K562 (cell line): ENCODE data around the gene NAPA. TPM values are rescaled to one million over a fixed set of nuclear protein-coding genes. Genes with fewer than 3 reads are reported as not detected.

Experiments
- ATAC-seq: fragments of 200-7000 bp; cut with Tn5 transposase; 3 replicates; pipeline ENCODE4 v1.9.1; 2020; ENCODE audit warnings: moderate library complexity
- BruUV-seq: library from RNA; stranded (reverse); fragments of 400-500 nt; replicated peaks from 2 replicates; lab custom pipeline; 2021; lab: Mats Ljungman, UMichigan
- CTCF ChIA-PET: fragments of 300-600 bp; formaldehyde crosslinking; extraction: SDS; loops from one replicate; lab custom pipeline; 2021; ENCODE audit warnings: low intra/inter-chr PET ratio; lab: Yijun Ruan, JAX
- POLR2A ChIA-PET: fragments of 300-600, 350-650 bp; sonication (Branson Sonifier 250); formaldehyde crosslinking; extraction: SDS; loops from one replicate; lab custom pipeline; 2021; ENCODE audit warnings: antibody characterized with exemption, inconsistent platforms; lab: Yijun Ruan, JAX
- DNase-seq, 4 experiments: peaks; one replicate each; pipeline versions ENCODE4 v3.0.0 to v3.0.0-alpha.2; 2011 to 2018; ENCODE audit warnings: low spot score in 3 of 4, mixed read lengths in 3 of 4; ENCODE audit errors: extremely low read depth in 1 of 4
- FAIRE-seq: peaks from 2 replicates; lab custom pipeline; 2011; peaks lifted over from hg19 to GRCh38; lab: Jason Lieb, UNC
- H2AFZ ChIP-seq: 2 replicates; pipeline ENCODE4 v1.6.0; 2011; ENCODE audit warnings: low read depth, low read length, control low read depth, inconsistent platforms
- H3K27ac ChIP-seq: fragments of 200-600 bp; 3 replicates; pipeline ENCODE4 v1.8.0; 2011; ENCODE audit warnings: low read depth, mild to moderate bottlenecking, control low read depth, inconsistent platforms, low read length, moderate library complexity, mixed read lengths; ENCODE audit errors: extremely low read depth
- H3K27me3 ChIP-seq, 2 experiments: fragments of 300-600 bp in 1 of 2; 2 replicates in 1 of 2; 3 replicates in 1 of 2; pipeline versions ENCODE4 v1.6.0 to v1.8.0; 2011; ENCODE audit warnings: inconsistent platforms in 2 of 2, low read length in 2 of 2, mild to moderate bottlenecking in 1 of 2, mixed read lengths in 1 of 2, moderate library complexity in 1 of 2; ENCODE audit not compliant: control insufficient read depth in 2 of 2, insufficient read depth in 2 of 2
- H3K36me3 ChIP-seq: fragments of 300-600 bp; 3 replicates; pipeline ENCODE4 v1.8.0; 2011; ENCODE audit warnings: mild to moderate bottlenecking, low read length, inconsistent platforms; ENCODE audit not compliant: control insufficient read depth, insufficient read depth
- H3K4me1 ChIP-seq, 2 experiments: fragments of 200-600 bp in 1 of 2; replicated peaks in 1 of 2; 2 replicates in 1 of 2; 3 replicates in 1 of 2; pipeline versions ENCODE4 v1.5.1 to v1.8.0; 2011; ENCODE audit warnings: inconsistent platforms in 2 of 2, low read length in 2 of 2, mild to moderate bottlenecking in 1 of 2, mixed read lengths in 1 of 2, moderate library complexity in 1 of 2; ENCODE audit not compliant: control insufficient read depth in 2 of 2, insufficient read depth in 2 of 2
- H3K4me2 ChIP-seq: 2 replicates; pipeline ENCODE4 v1.6.1; 2011; ENCODE audit warnings: low read length, control low read depth, inconsistent platforms, mixed read lengths; ENCODE audit not compliant: insufficient read depth
- H3K4me3 ChIP-seq: fragments of 200-600 bp; sonication (generic), shearing (Covaris generic); 2 replicates; pipeline ENCODE4 v1.5.1; 2016; ENCODE audit warnings: control low read depth, inconsistent platforms
- H3K79me2 ChIP-seq: fragments of 200-600 bp; 3 replicates; pipeline ENCODE4 v1.8.0; 2011; ENCODE audit warnings: low read length, inconsistent platforms; ENCODE audit not compliant: control insufficient read depth, insufficient read depth
- H3K9ac ChIP-seq, 2 experiments: 2 replicates each; pipeline versions ENCODE4 v1.6.0 to v1.6.1; 2011; ENCODE audit warnings: low read depth in 2 of 2, low read length in 2 of 2, control low read depth in 1 of 2, inconsistent platforms in 1 of 2, mild to moderate bottlenecking in 1 of 2, mixed read lengths in 1 of 2; ENCODE audit not compliant: insufficient read depth in 1 of 2
- H3K9me1 ChIP-seq: one replicate; pipeline ENCODE4 v1.6.0; 2011; ENCODE audit warnings: inconsistent platforms, mild to moderate bottlenecking, low read length, moderate library complexity; ENCODE audit not compliant: control insufficient read depth, insufficient read depth
- H3K9me3 ChIP-seq: replicated peaks from 2 replicates; pipeline ENCODE4 v1.5.1; 2011; ENCODE audit warnings: low read depth, low read length, inconsistent platforms; ENCODE audit not compliant: control insufficient read depth, insufficient read depth
- H4K20me1 ChIP-seq: replicated peaks from 2 replicates; pipeline ENCODE4 v1.6.1; 2011; ENCODE audit warnings: low read length, inconsistent platforms, mixed read lengths; ENCODE audit not compliant: control insufficient read depth, insufficient read depth
- HDAC3 ChIP-seq: fragments of 450-650 bp; IDR thresholded peaks from 2 replicates; pipeline ENCODE4 v1.6.1; 2018; ENCODE audit warnings: borderline replicate concordance, mild to moderate bottlenecking, moderate library complexity; ENCODE audit not compliant: partially characterized antibody
- MYBL2 ChIP-seq, 2 experiments: fragments of 450-650 bp in 1 of 2; sonication (generic) in 1 of 2; formaldehyde crosslinking in 1 of 2; IDR thresholded peaks; 2 replicates each; pipeline versions ENCODE4 v1.6.1 to v1.8.1; 2017 to 2022; ENCODE audit warnings: borderline replicate concordance in 1 of 2, inconsistent platforms in 1 of 2, low read depth in 1 of 2, mild to moderate bottlenecking in 1 of 2, missing genetic modification reagents in 1 of 2, moderate library complexity in 1 of 2
- ZFX ChIP-seq: sonication (generic); formaldehyde crosslinking; IDR thresholded peaks from 2 replicates; pipeline ENCODE4 v1.8.0; 2022; ENCODE audit warnings: mild to moderate bottlenecking, missing genetic modification reagents, moderate library complexity
- WGBS: fragments of 100-300 bp; shearing (Covaris generic); methylation state at CpG from one replicate; pipeline ENCODE4 v1.1.6; 2016; ENCODE audit warnings: low coverage, mixed read lengths; ENCODE audit not compliant: insufficient coverage; ENCODE audit errors: missing lambda C conversion rate; 5-methylcytosine and 5-hydroxymethylcytosine counted together
- in situ Hi-C: fragments of 300-500 bp; cut with MboI; formaldehyde crosslinking; loops from 4 replicates; pipeline ENCODE4 v1.15.0; 2018; ENCODE audit warnings: inconsistent platforms, mixed read lengths
- intact Hi-C: fragments of 100-400 bp; cut with micrococcal nuclease; formaldehyde crosslinking; loops from 2 replicates; pipeline ENCODE4 v1.14.2; 2022
- polyA plus RNA-seq, 8 experiments: library from polyadenylated mRNA; depleted of rRNA in 4 of 8; stranded (reverse) in 5 of 8; unstranded in 3 of 8; fragments of >200 nt; fragmentation: Nextera tagmentation in 2 of 8; fragmentation: Illumina TruSeq in 1 of 8; extraction: Ambion mirVana in 2 of 8; extraction: Trizol in 1 of 8; gene quantifications; 2 replicates each; pipeline versions ENCODE4 v1.2.1 to v1.2.3, GENCODE V29; 2011 to 2014; ENCODE audit warnings: inconsistent platforms in 1 of 8, missing spikeins in 1 of 8
- total RNA-seq, 7 experiments: library from RNA; depleted of rRNA in 6 of 7; stranded (reverse); fragments of >200 nt in 6 of 7; fragmentation: Illumina TruSeq in 2 of 7; extraction: Trizol in 2 of 7; gene quantifications; 2 replicates each; pipeline versions ENCODE4 v1.2.1 to v1.2.3, GENCODE V29; 2011 to 2021; ENCODE audit warnings: low replicate concordance in 1 of 7
- TF ChIP-seq, protein P1 (sequence below): sonication (generic); formaldehyde crosslinking; IDR thresholded peaks from 2 replicates; pipeline ENCODE4 v1.8.0; 2022; ENCODE audit warnings: mild to moderate bottlenecking, missing genetic modification reagents, borderline replicate concordance

Gene NAPA
- total and polyA plus RNA-seq, 9 of the 15 experiments (the other 6 are each of a cell fraction or from before 2014, with no cell fraction given) = 5.4 to 98.6 (median 77.5) TPM

DNA sequence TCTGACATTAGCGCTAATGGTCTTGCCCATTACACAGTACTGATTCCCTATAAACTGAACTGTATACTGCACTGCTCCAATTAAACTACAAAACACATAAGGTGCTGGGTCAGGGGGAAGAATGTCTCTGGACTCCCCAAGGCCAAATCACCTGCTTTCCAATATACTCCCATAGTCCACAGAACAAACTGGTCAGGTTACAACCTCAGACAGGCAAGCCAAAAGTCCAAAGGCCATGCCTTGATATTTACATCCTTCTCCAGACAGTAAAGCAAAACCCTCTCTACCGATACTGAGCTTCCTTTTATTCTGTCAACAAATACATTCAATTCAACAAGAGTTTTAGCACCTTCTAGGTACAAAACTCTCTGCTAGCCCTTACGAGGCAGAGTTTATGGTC is 49.2 kb upstream of the NAPA start:
- H3K9me1 ChIP-seq = no peaks in the 10 kb centered on the region
- no peaks in the 10 kb centered on the region for H3K9me3 ChIP-seq
- no peak for ATAC-seq
- intact Hi-C loops = no loop called here
- no peaks in the 10 kb centered on the region for H3K36me3 ChIP-seq
- no peak overlapping the region for H3K4me3 ChIP-seq
- H3K4me2 ChIP-seq = no peak overlapping the region
- TF ChIP-seq MYBL2 (IDR thresholded peaks at IDR 0.05; ENCODE audit: low read depth) (no peak), MYBL2 (CRISPR knock-in tag; IDR thresholded peaks at IDR 0.05; ENCODE audit: borderline replicate concordance) (no peak), HDAC3 (no peak), ZFX (CRISPR knock-in tag) (no peak)
- TF ChIP-seq, protein P1, sequence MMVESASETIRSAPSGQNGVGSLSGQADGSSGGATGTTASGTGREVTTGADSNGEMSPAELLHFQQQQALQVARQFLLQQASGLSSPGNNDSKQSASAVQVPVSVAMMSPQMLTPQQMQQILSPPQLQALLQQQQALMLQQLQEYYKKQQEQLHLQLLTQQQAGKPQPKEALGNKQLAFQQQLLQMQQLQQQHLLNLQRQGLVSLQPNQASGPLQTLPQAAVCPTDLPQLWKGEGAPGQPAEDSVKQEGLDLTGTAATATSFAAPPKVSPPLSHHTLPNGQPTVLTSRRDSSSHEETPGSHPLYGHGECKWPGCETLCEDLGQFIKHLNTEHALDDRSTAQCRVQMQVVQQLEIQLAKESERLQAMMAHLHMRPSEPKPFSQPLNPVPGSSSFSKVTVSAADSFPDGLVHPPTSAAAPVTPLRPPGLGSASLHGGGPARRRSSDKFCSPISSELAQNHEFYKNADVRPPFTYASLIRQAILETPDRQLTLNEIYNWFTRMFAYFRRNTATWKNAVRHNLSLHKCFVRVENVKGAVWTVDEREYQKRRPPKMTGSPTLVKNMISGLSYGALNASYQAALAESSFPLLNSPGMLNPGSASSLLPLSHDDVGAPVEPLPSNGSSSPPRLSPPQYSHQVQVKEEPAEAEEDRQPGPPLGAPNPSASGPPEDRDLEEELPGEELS (CRISPR knock-in tag) = no peak
- WGBS = 30% methylated on average over 3 of the region's 3 CpGs
- ChIA-PET POLR2A (no interaction called here), CTCF (no interaction called here)
- H3K27me3 ChIP-seq = peaks cover 14 to 19% of the 10 kb centered on the region in 2 experiments
- H4K20me1 ChIP-seq = no peaks in the 10 kb centered on the region; the same call in 1 of the 2 replicates
- H2AFZ ChIP-seq = no peak overlapping the region
- FAIRE-seq = no peak
- DNase-seq = no peak
- in situ Hi-C loops = no loop called here
- no TSS peak for BruUV-seq
- H3K27ac ChIP-seq = no peak overlapping the region
- H3K9ac ChIP-seq = no peak overlapping the region
- H3K79me2 ChIP-seq = no peaks in the 10 kb centered on the region
- H3K4me1 ChIP-seq = no peaks in the 10 kb centered on the region
